NCI-H2227 (cell line): Measurements from ENCODE around the gene BSCL2.
"Not testable (repeated sequence)": the region's sequence is repeated elsewhere in the genome, so short reads cannot be mapped to it uniquely, and the experiment has no call there.

Source experiments
- DNase-seq: peaks from one replicate; lab custom pipeline; 2025; ENCODE audit not compliant: unreplicated experiment; lab: John Stamatoyannopoulos, UW

Gene BSCL2

DNA sequence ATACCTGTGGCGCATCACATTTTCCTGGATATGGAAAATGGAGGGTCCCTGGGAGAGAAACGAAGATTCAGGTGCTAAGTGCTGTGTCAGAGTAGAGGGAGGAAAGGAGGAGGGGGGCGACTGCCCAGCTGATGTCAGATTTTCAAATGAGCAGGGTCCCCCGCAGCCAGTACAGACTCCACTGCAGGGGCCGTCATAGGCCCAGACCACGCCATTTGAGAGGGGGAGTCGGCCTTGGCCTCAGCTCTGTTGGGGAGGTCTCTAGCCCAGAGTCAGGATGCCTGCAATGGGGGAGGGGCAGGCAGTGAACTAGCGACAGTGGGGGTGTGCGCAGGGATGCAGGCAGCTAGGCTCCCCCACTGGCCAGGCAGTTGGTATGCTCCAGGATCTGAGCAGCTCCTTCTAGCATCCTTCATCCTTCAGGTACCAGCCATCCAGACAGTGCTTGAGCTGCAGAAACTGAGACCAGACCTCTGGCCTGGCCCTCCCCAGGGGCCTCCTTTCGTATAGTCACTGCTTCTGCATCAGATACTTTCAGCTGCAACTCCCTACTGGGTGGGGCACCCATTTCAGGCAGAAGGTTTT, at the start of gene BSCL2, which contains the start of gene GNG3:
Gene BSCL2 (minus strand): TSS at position 148 of the 585 bp plus-strand sequence. CDS start 229 bp downstream, outside the sequence.
Gene GNG3 (plus strand): TSS at position 400 of the 585 bp plus-strand sequence. CDS start 620 bp downstream, outside the sequence.
- DNase-seq = peak; percentile 98

GRCh38 chr11:62755086-62755615, 47.9 kb upstream of the BSCL2 start:
- DNase-seq = no peak

GRCh38 chr11:62753736-62754603, 46.7 kb upstream of the BSCL2 start, which contains the start of gene ZBTB3:
TSS of gene ZBTB3 (minus strand) at chr11:62754160. CDS start at chr11:62753664, 496 bp downstream.
- DNase-seq = peak; percentile 98

DNA sequence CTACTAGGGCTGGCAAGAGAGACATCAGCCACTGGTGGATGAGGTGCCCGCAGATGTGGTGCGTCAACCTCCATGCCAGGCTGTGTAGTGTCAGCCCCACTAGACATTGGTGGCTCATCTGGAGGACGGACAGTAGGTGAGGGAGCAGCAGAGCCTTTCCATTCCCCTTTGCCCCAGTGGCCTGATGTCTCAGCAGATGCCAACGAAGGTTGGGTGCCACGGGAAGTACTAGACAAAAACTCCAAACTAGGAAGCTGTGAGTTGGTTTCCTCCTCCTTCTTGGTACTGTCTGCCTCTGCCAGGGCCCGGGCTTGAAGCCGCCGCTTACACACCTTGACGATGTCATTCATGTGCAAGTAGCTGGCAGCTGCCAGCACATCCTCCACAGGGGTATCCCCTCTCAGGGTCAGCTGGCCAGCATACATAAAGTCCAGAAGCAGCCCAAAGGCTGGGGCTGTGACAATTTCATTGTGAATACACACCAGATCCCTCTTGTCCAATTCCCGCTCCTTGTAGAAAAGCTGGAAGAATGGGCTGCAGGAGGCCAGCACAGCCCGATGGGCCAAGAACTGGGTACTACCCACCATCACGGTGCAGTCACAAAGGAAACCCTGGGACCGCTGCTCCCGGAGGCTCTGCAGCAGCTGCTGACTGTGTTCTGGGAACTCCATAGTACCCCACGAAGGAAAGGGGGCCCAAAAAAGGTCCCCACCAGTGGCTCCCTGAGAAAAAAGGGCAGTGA, 45.9 kb upstream of the BSCL2 start:
- DNase-seq = no peak

DNA sequence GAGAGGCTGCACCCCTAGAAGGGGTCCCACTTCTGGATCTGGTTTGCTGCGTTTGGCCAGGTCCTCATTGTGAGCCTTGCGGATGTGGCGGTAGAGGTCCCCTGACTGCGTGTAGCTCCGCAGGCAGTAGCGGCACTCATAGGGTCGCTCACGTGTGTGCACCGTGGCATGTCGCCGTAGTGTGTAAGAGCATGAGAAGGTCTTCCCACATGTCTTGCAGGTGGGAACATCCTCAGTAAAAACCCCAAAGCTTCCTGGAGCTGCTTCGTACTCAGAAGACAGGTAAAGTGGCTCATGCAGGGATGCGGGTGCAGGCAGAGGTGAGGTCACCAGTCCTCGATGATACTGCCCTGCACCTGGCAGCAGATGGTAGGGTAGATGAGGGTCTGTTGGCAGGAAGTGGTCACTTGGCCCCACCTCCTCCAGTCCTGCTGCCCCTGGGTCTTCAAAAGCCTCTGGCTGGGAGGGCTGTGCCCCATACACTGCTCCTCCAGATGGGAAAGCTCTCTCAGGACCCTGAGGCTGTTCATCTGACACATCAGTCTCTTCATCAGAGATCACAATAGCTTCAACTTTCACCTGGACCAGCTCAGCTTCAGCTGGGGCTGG, 45.1 kb upstream of the BSCL2 start:
- DNase-seq = no peak

DNA sequence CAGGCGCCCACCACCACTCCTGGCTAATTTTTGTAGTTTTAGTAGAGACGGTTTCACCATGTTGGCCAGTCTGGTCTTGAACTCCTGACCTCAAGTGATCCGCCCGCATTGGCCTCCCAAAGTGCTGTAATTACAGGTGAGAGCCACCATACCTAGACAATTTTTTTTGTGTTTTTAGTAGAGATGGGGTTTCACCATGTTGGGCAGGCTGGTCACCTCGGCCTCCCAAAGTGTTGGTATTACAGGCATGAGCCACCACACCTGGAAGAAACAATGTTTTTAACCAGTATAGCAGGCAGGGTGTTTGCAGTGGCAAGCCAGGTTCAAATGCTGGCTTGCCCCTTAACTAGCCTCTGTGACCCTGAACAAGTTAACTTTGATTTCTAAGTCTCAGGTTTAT, 42.7 kb upstream of the BSCL2 start:
- not testable (repeated sequence) for DNase-seq

DNA sequence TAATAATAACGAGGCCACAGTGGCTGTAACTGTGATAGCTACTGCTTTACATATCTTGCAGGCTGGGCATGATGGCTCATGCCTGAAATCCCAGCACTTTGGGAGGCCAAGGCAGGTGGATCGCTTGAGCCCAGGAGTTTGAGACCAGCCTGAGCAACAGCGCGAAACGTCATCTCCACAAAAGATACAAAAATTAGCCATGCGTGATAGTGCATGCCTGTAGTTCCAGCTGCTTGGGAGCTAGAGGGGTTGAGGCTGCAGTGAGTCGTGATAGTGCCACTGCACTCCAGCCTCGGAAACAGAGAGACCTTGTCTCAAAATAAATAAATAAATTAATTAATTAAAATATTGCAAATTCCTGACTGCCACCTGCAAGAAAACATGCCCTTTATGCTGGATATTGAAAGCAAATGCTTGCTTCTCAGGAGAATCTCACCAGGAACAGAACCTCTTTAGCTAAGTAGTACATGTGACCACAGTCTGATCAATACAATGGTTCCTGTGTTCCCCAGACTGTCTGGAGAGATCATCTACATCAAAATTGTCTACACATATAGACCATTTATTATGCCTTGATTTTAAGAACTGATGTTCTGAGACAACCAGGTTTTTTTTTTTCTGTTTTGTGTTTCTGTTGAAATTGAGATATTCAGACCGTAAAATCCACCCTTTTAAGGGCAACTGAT, 40.4 kb upstream of the BSCL2 start:
- no peak for DNase-seq

DNA sequence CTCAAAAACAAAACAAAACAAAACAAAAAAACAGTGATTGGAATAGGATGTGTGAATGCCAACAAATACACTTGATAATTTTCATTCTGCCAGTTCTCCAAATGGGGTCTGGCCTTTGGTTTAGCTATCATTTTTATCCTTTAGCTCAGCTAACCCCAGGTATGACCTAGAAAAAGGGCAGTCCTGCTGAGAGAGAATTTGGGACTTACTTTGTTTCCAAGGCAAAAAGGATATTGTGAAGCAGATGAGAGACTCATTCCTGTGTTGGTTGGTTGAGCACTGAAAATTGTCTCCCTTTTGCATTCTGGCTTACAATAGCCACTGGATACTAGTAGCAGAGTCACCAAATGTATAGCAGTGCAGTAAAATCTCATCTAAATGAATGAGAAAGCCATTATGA, 30.0 kb upstream of the BSCL2 start:
- DNase-seq = no peak

DNA sequence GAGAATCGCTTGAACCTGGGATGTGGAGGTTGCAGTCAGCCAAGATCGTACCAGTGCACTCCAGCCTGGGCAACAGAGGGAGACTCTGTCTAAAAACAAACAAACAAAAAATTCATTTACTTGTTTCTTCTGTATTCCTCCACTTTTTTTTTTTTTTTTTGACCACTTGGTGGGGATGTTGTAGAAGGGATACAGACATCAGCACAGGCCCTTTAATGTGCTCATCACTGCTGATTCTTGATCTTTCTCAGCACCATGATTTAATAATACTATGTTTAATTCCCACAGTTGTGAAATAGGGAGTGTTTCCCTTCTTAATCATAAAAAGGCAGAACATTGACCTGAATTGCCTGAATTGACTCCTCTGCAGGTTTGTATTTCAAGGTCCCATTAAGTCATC, 25.6 kb upstream of the BSCL2 start:
- DNase-seq = peak; percentile 34

- not testable (repeated sequence) for DNase-seq
Observed at GRCh38 chr11:62730076-62730475, 22.9 kb upstream of the BSCL2 start.

DNA sequence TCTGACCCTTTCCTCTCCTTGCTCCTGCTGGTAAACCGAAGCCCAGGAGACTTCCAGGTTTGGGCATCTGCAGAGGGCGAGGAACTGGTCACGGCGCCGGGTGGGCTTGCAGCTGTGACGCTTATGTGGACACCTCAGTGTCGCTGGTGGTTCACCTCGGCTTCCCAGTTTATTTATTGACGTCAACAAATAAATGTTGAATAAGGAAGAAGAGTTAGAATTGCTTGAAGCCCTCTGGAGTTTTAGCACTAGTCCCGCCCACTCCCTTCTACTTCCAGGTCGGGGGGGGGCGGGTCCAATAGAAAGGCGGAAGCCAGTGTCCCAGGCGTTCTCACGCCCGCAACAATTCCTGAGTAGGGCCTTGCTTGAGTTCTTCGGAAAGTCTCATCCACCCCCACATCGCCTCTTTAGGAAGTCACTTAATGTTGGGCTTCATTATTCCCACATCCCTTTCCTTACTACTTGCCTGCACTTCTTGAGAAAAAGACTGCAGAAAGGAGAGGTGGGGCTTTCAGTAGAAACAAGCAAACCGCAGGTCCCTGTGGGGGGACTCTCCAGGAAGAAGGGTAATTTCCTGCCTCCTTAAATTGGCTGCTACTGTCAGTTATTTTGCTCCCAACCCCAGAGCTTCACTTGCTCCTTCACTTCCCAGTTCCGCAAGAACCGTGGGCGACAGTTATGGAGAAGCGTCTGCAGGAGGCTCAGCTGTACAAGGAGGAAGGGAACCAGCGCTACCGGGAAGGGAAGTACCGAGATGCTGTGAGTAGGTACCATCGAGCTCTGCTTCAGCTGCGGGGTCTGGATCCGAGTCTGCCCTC, 21.2 kb upstream of the BSCL2 start, which contains the start of gene TTC9C:
Gene TTC9C (plus strand): TSS at position 316 of the 818 bp plus-strand sequence. CDS start 363 bp downstream, at position 679.
- peak; percentile 88 for DNase-seq

DNA sequence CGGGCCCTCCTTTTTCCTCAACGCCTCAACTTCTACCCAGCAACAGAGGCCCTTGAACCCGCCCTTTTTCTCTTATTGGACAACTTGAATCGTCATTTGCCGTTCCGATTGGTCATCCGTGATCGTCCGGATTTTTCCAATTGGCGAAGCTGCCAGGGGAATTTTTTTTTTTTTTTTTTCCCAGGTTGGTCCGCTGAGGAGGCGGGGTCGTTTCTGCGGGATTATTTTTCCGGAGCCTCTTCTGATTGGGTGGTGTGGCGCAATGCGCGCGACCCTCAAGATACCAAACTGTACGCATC, 20.6 kb upstream of the BSCL2 start:
- peak; percentile 99 for DNase-seq

GRCh38 chr11:62727165-62727871, 20.1 kb upstream of the BSCL2 start, which contains the start of gene HNRNPUL2:
TSS of gene HNRNPUL2 (minus strand) at chr11:62727457. CDS start at chr11:62727156, 301 bp downstream.
- DNase-seq = peak; percentile 99

DNA sequence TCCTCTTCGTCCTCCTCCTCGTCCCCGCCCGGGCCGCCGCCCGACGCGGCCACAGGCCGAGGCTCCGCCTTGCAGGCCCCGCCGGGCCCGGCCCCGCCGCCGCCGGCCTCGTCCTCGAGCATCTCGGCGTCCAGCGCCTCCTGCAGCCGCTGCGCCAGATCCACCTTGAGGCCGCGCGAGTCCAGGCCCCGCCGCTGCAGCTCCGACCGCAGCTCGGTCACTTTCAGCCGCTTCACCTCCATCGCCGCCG, 19.6 kb upstream of the BSCL2 start:
- no peak for DNase-seq

- DNase-seq = peak; percentile 50
Observed at GRCh38 chr11:62726156-62726914, 19.1 kb upstream of the BSCL2 start.

DNA sequence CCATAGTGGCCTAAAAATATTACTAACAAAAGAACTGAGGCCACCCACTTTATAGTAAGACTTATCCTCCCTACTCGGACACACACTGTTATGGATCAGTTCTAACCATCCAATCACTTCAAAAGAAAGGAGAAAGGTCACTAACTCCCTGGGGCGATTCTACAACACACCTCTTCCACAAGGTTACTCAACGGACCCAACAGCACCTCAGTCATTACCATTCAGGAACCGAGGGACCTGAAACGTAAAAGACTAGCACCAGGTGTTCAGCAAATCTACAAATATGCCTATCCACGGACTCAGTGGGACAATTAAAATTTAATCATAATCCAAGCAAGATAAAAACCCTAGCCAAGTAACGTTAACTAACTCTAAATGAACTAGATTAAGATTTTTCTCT, 18.4 kb upstream of the BSCL2 start:
- DNase-seq = no peak

DNA sequence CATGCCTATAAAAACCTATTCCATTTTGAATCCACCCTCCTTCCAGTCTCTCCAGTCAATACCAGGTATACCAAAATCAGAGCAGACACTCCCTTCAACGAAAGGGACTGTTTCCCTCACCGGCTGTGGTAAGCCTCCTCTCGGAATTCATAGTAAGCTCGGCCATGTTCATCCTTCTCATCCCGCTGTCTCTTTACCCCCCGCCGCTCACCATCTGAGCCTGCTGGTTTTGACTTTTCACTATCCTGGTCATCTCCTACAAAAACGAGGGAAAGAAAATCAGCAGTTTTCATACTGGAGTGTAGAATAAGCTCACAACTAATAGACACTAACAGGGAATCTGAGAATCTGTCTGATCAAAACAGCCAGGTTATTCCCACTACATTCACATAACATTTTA, 16.9 kb upstream of the BSCL2 start:
- peak; percentile 39 for DNase-seq

DNA sequence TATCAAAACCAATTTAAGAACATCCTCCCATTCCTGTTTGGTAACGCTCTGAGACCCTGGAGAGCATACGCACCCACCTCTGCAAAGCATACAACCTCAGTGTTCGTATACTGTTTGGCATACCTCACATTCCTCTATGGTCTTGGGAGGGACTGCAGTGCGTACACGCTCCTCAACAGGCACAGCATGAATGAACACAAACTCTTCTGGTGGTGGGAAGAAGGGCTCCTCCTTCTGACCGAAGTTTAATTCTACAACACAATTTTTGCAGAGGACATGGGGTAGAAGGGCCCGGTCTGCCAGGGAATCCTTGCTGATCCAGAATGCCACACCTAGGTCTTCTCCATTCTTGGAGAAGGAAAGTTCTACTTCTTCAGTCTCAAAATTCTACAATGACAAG, 14.8 kb upstream of the BSCL2 start:
- DNase-seq = no peak
